GM18867 (cell line): Measurements from ENCODE around the gene DPM2.

Experiments used
- ATAC-seq: cut with Tn5 transposase; IDR thresholded peaks from one replicate; pipeline ENCODE4 v1.9.1; 2021; ENCODE audit warnings: mild to moderate bottlenecking, moderate library complexity; ENCODE audit not compliant: unreplicated experiment

Gene DPM2

GRCh38 chr9:127903557-127904475 is 33.8 kb downstream of the DPM2 start:
- ATAC-seq = no peak

GRCh38 chr9:127899128-127899943 is 38.3 kb downstream of the DPM2 start, which contains the start of gene ST6GALNAC6:
Gene ST6GALNAC6 (minus strand): TSS chr9:127899603. CDS start chr9:127897981, 1,622 bp downstream.
- peak; percentile 69 for ATAC-seq

GRCh38 chr9:127898433-127899127 is 39.1 kb downstream of the DPM2 start:
- no peak for ATAC-seq

GRCh38 chr9:127897193-127897692 is 40.4 kb downstream of the DPM2 start:
- ATAC-seq = no peak

- no peak for ATAC-seq
These were observed 41.1 kb downstream of the DPM2 start for GRCh38 chr9:127896395-127897192.

- no peak for ATAC-seq
These were observed 41.8 kb downstream of the DPM2 start for GRCh38 chr9:127895811-127896210.

- no peak for ATAC-seq
These were observed 44.3 kb downstream of the DPM2 start for GRCh38 chr9:127893392-127893791.

- ATAC-seq = no peak
These were observed 44.8 kb downstream of the DPM2 start for GRCh38 chr9:127892831-127893230.

- no peak for ATAC-seq
These were observed 47.6 kb downstream of the DPM2 start for GRCh38 chr9:127890053-127890452.

GRCh38 chr9:127887792-127888191 is 49.9 kb downstream of the DPM2 start:
- ATAC-seq = no peak

GRCh38 chr9:127886401-127886972 is 51.2 kb downstream of the DPM2 start:
- ATAC-seq = no peak

GRCh38 chr9:127885508-127886281 is 52.0 kb downstream of the DPM2 start:
- ATAC-seq = no peak
